Caco-2 (cell line): ENCODE results near the gene ERC2. TPM values are rescaled to one million over a fixed set of nuclear protein-coding genes. Genes with fewer than 3 reads are reported as not detected.

Experiments used
- BruUV-seq: library from RNA; stranded (reverse); fragments of 400-500 nt; replicated peaks from 2 replicates; lab custom pipeline; 2021; lab: Mats Ljungman, UMichigan
- CTCF ChIA-PET: fragments of 300-600 bp; sonication (Branson Sonifier 250); formaldehyde crosslinking; loops from one replicate; lab custom pipeline; 2022; ENCODE audit warnings: antibody characterized with exemption; lab: Charles Lee
- POLR2A ChIA-PET: fragments of 300-600 bp; sonication (Branson Sonifier 250); formaldehyde crosslinking; loops from one replicate; lab custom pipeline; 2022; ENCODE audit warnings: antibody characterized with exemption; lab: Charles Lee
- DNase-seq, 2 experiments: peaks; one replicate each; pipeline versions ENCODE4 v3.0.0 to v3.0.0-alpha.2; 2020 to 2022
- H3K27me3 ChIP-seq: replicated peaks from 2 replicates; pipeline ENCODE4 v1.6.0; 2011; ENCODE audit warnings: low read length; ENCODE audit not compliant: control insufficient read depth, insufficient read depth
- H3K36me3 ChIP-seq: 2 replicates; pipeline ENCODE4 v1.5.1; 2011; ENCODE audit warnings: low read length; ENCODE audit not compliant: control insufficient read depth, insufficient read depth
- H3K4me1 ChIP-seq: fragments of 250-450 bp; sonication (Bioruptor Pico); 2 replicates; pipeline ENCODE4 v1.5.1; 2020; ENCODE audit warnings: mild to moderate bottlenecking
- H3K4me3 ChIP-seq: 2 replicates; pipeline ENCODE4 v1.5.1; 2011; ENCODE audit warnings: low read depth, mild to moderate bottlenecking, control low read depth, low read length
- H3K9me3 ChIP-seq: fragments of 250-450 bp; sonication (Bioruptor Pico); 2 replicates; pipeline ENCODE4 v1.5.1; 2020; ENCODE audit warnings: mild to moderate bottlenecking, moderate library complexity
- H3K27ac Mint-ChIP-seq: one replicate; pipeline ENCODE4 v1.8.0; 2022; ENCODE audit warnings: mixed read lengths; ENCODE audit not compliant: unreplicated experiment
- H3K27me3 Mint-ChIP-seq: one replicate; pipeline ENCODE4 v1.8.0; 2022; ENCODE audit warnings: mixed read lengths; ENCODE audit not compliant: insufficient read depth, unreplicated experiment
- H3K36me3 Mint-ChIP-seq: one replicate; pipeline ENCODE4 v1.8.0; 2022; ENCODE audit warnings: mild to moderate bottlenecking, mixed read lengths; ENCODE audit not compliant: insufficient read depth, unreplicated experiment
- H3K4me1 Mint-ChIP-seq: one replicate; pipeline ENCODE4 v1.8.0; 2022; ENCODE audit warnings: low read depth, mixed read lengths; ENCODE audit not compliant: unreplicated experiment
- H3K4me3 Mint-ChIP-seq: one replicate; pipeline ENCODE4 v1.8.0; 2022; ENCODE audit warnings: mild to moderate bottlenecking, moderate library complexity, mixed read lengths; ENCODE audit not compliant: unreplicated experiment
- H3K9me3 Mint-ChIP-seq: one replicate; pipeline ENCODE4 v1.8.0; 2022; ENCODE audit warnings: mixed read lengths; ENCODE audit not compliant: unreplicated experiment
- CTCF ChIP-seq, 2 experiments: fragments of 200-600 bp in 1 of 2; IDR thresholded peaks; 1 replicate in 1 of 2; 2 replicates in 1 of 2; pipeline versions ENCODE4 v1.5.1 to v1.8.0; 2011 to 2022; ENCODE audit warnings: antibody characterized with exemption in 1 of 2, control low read depth in 1 of 2, inconsistent platforms in 1 of 2, low read depth in 1 of 2, low read length in 1 of 2, mild to moderate bottlenecking in 1 of 2, moderate library complexity in 1 of 2; ENCODE audit not compliant: insufficient read depth in 1 of 2, severe bottlenecking in 1 of 2, unreplicated experiment in 1 of 2
- intact Hi-C: fragments of 100-400 bp; cut with micrococcal nuclease; formaldehyde crosslinking; loops from one replicate; pipeline ENCODE4 v1.10.0; 2022; ENCODE audit not compliant: unreplicated experiment
- total RNA-seq: library from RNA; stranded (reverse); gene quantifications from 2 replicates; pipeline ENCODE4 v1.2.3, GENCODE V29; 2022

ERC2 gene
- total RNA-seq, 1 experiment from 2014 or later, result 0.54 TPM

- no peak for TF ChIP-seq CTCF (IDR thresholded peaks at IDR 0.05; ENCODE audit: insufficient read depth in 1 of 2, low read depth in 1 of 2, low read length in 1 of 2, severe bottlenecking in 1 of 2, unreplicated experiment in 1 of 2)
- Histone ChIP-seq H3K4me3 (no peak overlapping the region), H3K9me3 (no peaks in the 10 kb centered on the region), H3K4me1 (0 out of 2 replicates have a peak, but pooled peaks cover 3% of the 10 kb centered on the region), H3K27me3 (no peaks in the 10 kb centered on the region), H3K36me3 (no peaks in the 10 kb centered on the region)
- ChIA-PET CTCF (no interaction called here), POLR2A (no interaction called here)
- Mint-ChIP-seq H3K9me3 (no peaks in the 10 kb centered on the region), H3K4me1 (no peaks in the 10 kb centered on the region), H3K36me3 (no peaks in the 10 kb centered on the region), H3K4me3 (no peak overlapping the region), H3K27me3 (no peaks in the 10 kb centered on the region), H3K27ac (no peak overlapping the region)
- intact Hi-C loops, result no loop called here
- no peak for DNase-seq
- BruUV-seq, result no TSS peak
Observed at GRCh38 chr3:55516392-55517030, 951.8 kb downstream of the ERC2 start.

- no peaks in the 10 kb centered on the region for H3K27me3 ChIP-seq
- no TSS peak for BruUV-seq
- Mint-ChIP-seq H3K9me3 (no peaks in the 10 kb centered on the region), H3K4me1 (no peaks in the 10 kb centered on the region), H3K4me3 (no peak overlapping the region), H3K27me3 (no peaks in the 10 kb centered on the region), H3K36me3 (no peaks in the 10 kb centered on the region), H3K27ac (no peak overlapping the region)
- H3K36me3 ChIP-seq, result no peaks in the 10 kb centered on the region
- intact Hi-C loops, result no loop called here
- ChIA-PET POLR2A (no interaction called here), CTCF (interaction anchor here (0.6 kb wide), 1 partner anchor 271 kb away, joined by 4 read pairs; no protein-coding TSS in a partner anchor)
- H3K4me1 ChIP-seq, result 0 out of 2 replicates have a peak, but pooled peaks cover under 1% of the 10 kb centered on the region
- no peak for DNase-seq
- H3K4me3 ChIP-seq, result no peak overlapping the region
- TF ChIP-seq CTCF (IDR thresholded peaks at IDR 0.05; ENCODE audit: insufficient read depth in 1 of 2, low read depth in 1 of 2, low read length in 1 of 2, severe bottlenecking in 1 of 2, unreplicated experiment in 1 of 2), result no peak
- H3K9me3 ChIP-seq, result no peaks in the 10 kb centered on the region
Observed at GRCh38 chr3:55515550-55516246, 952.6 kb downstream of the ERC2 start.

GRCh38 chr3:55514962-55515361 is 953.3 kb downstream of the ERC2 start:
- Histone ChIP-seq H3K27me3 (no peaks in the 10 kb centered on the region), H3K36me3 (no peaks in the 10 kb centered on the region), H3K9me3 (no peaks in the 10 kb centered on the region), H3K4me1 (no peaks in the 10 kb centered on the region), H3K4me3 (no peak overlapping the region)
- DNase-seq, result no peak
- TF ChIP-seq CTCF (IDR thresholded peaks at IDR 0.05; ENCODE audit: insufficient read depth in 1 of 2, low read depth in 1 of 2, low read length in 1 of 2, severe bottlenecking in 1 of 2, unreplicated experiment in 1 of 2), result no peak
- Mint-ChIP-seq H3K4me1 (no peaks in the 10 kb centered on the region), H3K36me3 (no peaks in the 10 kb centered on the region), H3K27ac (no peak overlapping the region), H3K4me3 (no peak overlapping the region), H3K27me3 (no peaks in the 10 kb centered on the region), H3K9me3 (no peaks in the 10 kb centered on the region)
- no TSS peak for BruUV-seq
- intact Hi-C loops, result no loop called here
- POLR2A ChIA-PET, result no interaction called here
- CTCF ChIA-PET, result no interaction called here
